IPS-11a (cell line): Measurements from ENCODE around the gene PARN.
"Not testable (repeated sequence)": the region's sequence is repeated elsewhere in the genome, so short reads cannot be mapped to it uniquely, and the experiment has no call there.

Experiments used
- H3K4me3 ChIP-seq: one replicate; pipeline ENCODE4 v1.5.1; 2013; ENCODE audit warnings: low read depth, low read length, control low read depth

PARN gene

DNA sequence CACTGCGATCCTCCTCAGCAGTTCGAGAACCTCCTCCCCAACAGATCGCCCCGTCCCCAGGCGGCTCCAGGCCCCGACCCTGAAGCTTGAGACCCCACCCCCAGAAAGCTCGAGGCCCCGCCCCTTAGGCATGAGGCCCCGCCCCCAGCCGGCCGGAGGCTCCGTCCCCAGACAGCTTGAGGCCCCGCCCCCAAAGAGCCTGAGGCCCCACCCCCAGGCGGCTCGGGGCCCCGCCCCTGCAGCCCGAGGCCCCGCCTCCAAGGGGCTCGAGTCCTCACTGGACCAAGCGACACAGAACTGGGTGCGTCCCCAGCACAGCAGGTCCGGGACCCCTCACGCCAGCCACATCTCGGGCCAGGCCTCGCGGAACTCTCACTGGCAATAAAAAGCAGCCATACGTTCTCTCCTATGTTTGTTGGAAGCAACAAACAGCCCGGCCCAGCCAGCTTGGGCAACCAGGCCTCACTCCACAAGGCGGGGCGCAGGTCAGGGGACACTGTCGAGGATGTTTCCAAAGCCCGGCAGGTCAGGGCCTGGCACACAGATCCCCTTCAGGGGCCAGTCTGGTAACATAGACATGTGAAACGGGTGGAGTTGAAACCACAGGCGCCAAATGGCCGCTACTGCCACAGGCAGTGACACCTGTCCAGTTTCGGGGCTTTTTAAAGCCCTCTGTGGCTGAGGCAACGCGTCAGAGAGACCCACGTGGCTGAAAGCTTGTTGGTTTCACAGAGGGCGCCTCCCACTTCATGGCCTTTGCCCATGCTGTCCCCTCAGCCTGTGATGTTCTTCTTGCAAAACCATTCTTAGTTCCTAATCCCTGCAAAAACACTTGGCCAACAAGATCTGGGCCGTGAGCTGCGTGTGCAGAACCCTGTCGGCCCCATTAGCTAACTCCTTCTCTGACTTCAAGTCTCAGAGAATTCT is 224.2 kb downstream of the PARN start:
- H3K4me3 ChIP-seq: no peak overlapping the region

DNA sequence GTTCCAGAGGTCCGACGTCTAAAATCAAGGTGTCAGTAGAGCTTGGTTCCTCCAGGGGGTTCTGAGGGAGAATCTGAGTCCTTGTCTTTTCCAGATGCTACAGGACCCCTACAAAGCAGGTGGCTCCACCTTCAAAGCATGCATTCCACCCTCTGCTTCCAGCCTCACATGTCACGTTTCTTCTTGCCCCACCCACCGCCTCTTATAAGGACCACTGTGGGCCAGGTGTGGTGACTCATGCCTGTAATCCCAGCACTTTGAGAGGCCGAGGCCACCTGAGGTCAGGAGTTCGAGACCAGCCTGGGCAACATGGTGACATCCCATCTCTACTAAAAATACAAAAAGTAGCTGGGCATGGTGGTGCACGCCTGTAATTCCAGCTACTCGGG is 227.1 kb downstream of the PARN start:
- H3K4me3 ChIP-seq: not testable (repeated sequence)

DNA sequence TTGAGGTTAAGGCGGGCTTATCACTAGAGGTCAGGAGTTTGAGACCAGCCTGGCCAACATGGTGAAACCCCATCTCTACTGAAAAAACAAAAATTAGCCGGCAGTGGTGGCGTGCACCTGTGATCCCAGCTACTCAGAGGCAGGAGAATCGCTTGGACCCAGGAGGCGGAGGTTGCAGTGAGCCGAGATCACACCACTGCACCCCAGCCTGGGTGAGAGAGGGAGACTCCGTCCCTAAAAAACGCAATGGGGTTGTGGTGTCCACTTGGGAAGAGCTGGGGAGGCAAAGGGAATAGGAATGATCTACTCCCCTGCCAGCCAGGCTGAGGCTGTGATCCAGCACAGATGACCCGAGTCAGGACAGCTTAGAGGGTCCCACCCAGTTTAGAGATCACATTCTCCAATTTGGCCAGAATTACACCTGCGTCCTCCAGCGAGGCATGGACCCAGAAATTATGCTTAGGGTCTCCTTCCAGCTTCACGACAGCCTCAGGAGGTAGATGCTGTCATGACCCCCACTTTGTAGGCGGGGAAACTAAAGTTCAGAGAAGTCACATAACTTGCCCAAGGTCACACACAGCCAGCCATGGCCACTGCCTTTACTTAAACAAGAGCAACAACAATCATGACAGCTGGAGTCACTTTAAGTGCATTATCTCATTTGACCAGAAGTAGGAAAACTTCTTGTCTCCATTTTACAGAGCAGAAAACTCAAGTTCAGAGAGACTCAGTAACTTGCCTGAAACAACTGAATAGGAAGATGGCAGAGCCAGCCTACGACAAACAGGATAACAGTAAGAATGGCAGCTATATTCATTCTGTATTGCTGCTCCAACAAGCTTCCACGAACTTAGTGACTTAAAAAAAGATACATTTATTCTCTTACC is 227.7 kb downstream of the PARN start:
- not testable (repeated sequence) for H3K4me3 ChIP-seq

DNA sequence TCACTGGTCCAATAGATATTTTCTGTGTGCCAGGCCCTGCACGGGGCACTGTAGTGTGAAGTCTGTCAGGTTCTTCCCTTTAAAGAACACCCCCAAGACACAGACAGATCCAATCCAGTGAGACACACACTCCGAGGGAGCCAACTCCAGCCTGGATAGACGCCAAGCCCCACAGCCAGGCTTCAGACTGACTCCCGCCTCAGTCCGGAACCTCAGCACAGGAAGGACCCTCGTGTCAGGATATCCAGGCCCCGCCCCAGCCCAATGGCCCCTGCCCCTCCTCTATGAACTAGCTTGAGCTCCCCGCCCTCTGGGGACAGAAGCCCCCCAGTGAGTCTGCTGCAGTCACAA is 228.4 kb downstream of the PARN start:
- not testable (repeated sequence) for H3K4me3 ChIP-seq

DNA sequence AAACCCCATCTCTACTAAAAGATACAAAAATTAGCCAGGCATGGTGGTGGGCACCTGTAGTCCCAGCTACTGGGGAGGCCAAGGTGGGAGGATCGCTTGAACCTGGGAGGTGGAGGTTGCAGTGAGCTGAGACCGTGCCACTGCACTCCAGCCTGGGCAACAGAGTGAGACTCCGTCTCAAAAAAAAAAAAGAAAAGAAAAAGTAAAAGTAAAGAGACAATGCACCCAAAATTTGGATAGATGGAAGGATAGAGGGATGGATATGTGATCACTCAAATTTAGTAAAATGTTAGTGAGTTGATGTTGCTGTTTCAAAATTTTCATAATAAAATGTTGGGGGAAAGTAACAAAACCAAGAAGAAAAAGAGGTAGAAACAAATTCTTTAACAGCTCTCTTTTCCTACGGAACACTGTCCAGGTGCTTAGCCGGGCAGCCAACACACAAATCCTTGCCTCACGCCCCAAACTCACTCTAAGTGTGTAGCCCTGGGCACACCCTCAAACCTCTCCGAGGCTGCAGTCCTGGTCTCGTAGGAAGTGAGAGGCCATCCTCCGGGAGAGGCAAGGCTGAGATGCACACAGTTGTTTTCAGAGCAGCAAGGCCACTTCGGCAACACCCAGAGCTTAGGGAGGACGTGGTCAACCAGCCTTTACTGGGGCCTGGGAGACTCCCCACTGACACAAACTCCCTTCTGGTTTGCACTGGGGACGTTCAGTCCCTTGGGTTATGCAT is 228.9 kb downstream of the PARN start:
- not testable (repeated sequence) for H3K4me3 ChIP-seq

DNA sequence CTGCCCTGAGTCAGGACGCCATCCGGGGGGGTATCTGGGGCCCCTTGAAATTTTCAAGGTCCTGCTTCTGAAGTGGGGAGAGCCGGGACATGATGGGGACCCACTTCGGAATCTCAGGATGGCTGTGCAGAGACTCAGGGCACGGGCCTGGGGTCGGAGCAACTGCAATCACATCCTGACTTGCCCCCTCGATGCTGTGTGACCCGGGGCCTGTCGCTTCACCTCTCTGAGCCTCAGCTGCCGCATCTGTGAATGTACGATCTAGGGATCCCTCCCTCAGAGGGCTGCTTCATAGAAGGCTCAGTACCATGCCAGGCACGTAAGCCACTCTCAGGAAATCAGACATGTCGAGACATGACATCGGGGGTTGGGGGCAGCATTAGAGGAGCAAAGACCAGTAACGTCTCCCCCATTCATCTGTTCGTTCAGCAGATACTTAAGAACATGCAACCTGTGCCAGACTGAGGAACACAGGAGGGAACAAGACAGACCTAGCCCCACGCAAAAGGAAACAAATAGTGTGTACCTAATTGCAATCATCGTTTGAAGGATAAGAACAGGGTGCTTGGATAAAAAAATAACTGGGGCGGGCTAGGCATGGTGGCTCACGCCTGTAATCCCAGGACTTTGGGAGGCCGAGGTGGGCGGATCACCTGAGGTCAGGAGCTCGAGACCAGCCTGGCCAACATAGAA is 229.6 kb downstream of the PARN start:
- no peak overlapping the region for H3K4me3 ChIP-seq

DNA sequence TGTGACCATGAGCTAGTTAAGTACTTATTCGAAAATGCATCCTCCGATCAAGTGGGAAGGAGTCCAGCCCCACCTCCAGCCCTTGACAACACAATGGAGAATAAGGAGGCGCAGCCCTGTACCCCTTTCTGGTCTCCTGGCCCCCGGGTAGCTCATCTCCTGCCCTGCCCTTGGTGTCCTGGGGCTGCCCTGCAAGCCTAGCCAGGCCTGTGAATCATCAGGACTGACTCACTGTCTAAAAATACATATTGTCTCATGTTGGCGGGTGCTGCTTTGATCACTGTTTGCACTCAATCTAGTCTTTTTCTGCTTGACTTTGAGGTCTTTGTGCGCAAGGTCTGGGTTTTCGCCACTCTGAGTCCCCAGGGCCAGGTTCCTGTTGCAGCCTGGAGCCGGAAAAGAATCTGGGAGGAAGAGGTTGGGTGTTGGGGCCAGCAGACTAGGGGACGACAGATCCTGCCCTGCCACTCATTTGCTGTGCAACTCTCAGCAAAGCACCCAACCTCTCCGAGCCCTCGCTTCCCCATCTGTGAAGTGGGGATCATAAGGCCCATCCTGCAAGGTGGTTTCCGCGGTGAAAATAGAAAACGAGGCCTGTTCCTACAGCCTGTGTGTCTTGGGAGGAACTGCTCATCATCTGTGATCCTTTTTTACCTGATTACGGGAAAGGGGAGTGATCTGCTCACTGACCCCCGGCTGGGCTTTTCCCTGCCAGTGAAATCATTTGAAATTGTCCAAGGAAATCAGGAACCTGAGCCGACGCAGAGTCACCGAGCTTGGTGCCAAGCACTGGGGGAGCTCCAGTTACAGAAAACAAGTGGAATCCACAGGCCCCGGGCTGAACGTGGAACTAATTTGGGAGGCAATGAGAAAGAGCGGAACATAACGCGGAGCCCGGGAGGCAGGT is 230.4 kb downstream of the PARN start:
- H3K4me3 ChIP-seq: no peak overlapping the region

DNA sequence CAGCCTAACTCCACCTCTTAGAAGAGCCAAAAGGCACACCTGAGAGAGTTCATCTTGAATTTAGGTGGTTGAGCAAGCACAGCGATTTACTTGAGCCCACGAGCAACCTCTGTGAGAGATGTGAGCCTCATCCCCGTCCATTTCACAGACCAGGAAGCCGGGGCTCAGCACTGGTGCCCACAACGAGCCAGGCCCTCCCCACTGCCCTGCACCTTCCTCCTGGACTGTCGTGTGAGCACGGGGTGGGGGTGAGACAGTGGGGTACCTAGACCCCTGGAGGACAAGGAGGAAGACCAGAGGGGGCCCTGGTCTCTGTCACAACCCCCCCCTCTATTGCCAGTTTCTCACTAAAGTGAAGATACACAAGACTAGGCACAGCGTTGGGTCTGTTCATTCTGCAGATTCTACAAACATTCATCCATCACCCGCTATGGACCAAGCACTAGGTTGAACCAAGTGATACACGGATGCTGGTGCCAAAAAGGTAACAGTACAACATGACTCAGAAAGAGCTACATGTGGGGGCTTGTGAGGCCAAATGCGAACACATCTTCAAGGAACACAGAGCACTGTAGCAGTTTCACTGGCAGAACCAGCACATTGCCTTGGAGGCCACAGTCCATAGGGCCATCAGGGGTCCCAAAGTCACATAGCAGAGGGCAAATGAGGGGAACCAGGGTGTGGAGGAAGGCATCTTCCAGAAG is 231.9 kb downstream of the PARN start:
- no peak overlapping the region for H3K4me3 ChIP-seq

DNA sequence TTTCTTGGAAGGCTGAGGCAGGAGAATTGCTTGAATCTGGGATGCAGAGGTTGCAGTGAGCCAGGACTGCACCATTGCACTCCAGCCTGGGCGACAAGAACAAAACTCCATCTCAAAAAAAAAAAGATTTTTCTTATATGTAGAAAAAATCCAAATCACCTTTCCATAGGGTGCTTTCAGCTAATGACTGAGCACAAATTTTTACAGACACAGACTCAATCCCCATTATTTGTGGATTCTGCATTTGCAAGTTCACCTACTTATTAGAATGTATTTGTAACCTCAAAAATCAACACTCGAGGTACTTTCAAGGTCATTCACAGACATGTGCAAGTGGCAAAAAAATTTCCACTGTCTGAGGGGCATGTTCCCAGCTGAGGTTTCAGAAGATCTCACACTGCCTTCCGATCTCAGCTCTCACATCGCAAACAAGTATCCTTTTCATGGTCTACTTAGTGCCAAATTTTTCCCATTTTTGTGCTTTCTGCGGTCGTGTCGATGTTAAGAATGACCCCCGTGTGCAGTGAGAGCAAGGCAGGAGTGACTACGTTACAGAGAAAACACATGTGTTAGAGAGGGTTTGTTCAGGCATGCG is 234.3 kb downstream of the PARN start:
- H3K4me3 ChIP-seq: not testable (repeated sequence)

DNA sequence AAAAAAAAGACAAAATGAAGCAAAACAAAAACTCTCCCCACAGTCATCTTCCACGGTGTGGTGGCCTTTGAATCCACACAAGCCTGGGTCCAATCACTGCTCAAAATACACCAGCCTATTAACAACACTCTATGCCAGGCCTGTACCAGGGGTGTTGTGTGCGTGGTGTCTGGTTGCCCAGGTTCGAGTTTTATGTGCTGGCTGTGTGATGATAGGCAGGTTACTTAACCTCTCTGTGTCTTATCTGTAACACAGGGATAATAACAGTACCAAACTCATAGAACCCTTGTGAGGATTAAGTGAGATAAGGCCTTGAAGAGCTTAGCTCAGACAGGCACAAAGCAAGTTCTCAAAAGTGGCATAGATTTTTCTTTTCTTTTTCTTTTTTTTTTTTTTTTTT is 235.2 kb downstream of the PARN start:
- no peak overlapping the region for H3K4me3 ChIP-seq

DNA sequence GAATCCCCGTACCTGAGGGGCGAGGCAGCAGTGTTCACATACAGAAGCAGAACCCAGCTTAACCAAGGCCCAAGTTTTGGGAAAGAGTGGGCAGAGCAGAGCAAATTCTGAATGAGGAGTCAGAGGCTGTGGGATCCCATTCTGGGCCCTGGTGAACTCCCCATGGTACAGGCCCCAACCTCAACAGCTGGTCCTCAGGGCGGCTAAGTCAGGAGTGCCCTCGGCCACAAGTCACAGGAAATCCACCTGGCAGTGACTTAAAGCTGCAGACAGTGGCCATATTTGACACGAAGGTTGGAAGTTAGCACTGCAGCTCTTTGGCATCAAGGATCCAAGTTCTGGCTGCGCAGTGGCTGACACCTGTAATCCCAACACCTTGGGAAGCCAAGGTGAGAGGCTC is 237.1 kb downstream of the PARN start:
- H3K4me3 ChIP-seq: no peak overlapping the region

DNA sequence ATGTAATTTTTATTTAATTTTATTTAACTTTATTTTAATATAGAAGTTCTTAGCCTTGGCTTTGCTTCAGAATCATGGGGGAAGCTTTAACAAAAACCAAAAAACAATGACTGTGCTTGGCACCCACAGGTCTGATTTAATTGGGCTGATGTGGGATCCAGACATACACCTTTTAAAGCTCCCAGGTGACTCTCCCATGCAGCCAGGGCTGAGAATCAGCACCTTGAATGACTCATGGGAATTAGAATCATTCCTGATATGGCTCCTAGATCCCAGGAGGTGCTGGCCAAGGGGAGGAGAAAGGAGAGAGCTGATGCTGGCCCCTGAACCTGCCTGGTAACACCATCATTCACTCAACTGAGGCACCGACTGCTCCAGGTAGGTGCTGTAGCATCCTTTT is 240.7 kb downstream of the PARN start:
- H3K4me3 ChIP-seq: no peak overlapping the region

DNA sequence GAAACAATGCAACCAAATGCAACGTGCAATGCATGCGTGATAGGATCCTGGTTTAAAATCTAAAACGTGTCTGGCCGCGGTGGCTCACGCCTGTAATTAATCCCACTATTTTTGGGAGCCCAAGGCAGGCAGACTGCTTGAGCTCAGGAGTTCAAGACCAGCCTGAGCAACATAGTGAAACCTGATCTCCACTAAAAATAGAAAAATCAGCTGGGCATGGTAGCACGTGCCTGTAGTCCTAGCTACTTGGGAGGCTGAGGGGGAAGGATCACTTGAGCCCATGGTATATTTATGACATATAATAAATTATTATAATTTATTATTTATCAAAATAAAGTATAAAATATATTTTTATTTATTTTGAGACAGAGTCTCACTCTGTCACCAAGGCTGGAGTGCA is 241.8 kb downstream of the PARN start:
- H3K4me3 ChIP-seq: no peak overlapping the region

DNA sequence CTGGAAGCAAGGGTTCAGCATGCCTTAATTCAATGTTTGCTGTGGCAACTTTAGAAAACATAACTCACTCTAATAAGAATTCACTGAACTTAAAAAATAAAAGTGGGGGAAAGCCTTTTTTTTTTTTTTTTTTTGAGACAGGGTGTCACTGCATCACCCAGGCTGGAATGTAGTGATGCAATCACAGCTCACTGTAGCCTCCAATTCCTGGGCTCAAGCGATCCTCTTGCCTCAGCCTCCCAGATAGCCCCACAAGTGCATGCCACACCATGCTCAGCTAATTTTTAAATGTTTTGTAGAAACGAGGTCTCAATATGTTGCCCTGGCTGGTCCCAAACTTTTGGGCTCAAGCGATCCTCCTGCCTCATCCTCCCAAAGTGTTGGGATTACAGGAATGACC is 243.9 kb downstream of the PARN start:
- no peak overlapping the region for H3K4me3 ChIP-seq
